Measurements from ENCODE around the gene TSPAN18. TPM values are rescaled to one million over a fixed set of nuclear protein-coding genes. Genes with fewer than 3 reads are reported as not detected.

Gene TSPAN18
- total RNA-seq, 4 donors from 2014 or later: 2.1 to 9.1 (median 2.5) TPM

DNA sequence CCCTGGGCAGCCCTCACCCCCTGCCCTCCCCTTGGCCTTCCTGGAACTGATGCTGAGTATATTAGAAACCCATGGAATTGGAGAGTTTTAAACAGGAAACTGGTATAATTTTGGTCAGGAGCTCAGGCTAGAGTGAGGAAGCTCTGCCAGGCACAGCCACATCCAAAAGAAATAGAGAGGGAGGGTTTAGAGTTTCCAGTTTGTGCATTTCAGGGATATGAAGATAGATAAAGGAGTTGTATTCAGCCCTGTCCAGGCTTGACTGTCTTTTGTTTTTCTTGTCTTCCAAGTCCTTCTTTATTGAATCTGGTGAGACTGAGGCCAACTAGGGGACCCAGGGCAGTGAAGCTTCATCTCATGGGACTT is 71.8 kb downstream of the TSPAN18 start:
- in situ Hi-C loops (cut with MboI; ENCODE audit: low sequenced_read_pairs in 4 of 4) (no loop called here), intact Hi-C loops (cut with DNase I; ENCODE audit: low total_unique reads) (no loop called here)
- no peak for ATAC-seq
- Histone ChIP-seq H3K9me3 (no peaks in the 10 kb centered on the region), H3K27me3 (peaks cover 0 to 8% (median 5%) of the 10 kb centered on the region in 3 donors), H3K36me3 (no peaks in the 10 kb centered on the region), H3K27ac (no peak overlapping the region), H3K4me1 (no peaks in the 10 kb centered on the region), H3K4me3 (no peak overlapping the region)
- no peak for DNase-seq
- TF ChIP-seq CTCF (IDR thresholded peaks at IDR 0.05 in 4 of 5, conservative IDR thresholded peaks at IDR 0.05 in 1 of 5): no peak
- TF ChIP-seq POLR2A (IDR thresholded peaks at IDR 0.05): no peak

DNA sequence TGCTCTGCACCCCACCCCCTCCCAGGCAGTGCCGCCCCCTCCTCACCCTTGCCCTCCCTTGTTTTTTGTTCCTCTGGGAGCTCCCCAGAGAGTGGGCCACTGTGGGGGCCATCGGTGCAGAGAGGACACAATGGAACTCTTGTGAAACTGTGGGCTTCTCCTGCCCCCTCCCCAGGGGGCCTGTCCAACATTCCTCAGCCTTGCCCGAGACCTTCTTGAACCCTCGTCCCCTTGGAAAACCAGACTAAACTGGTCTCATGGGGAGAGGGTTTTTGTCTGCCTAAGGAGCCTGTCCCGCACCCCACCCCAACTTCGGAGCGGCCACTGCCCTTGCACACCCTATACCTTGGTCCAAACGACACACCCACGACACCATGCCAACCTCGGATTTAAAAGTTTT is 72.2 kb downstream of the TSPAN18 start:
- H3K9me3 ChIP-seq: no peaks in the 10 kb centered on the region
- peaks cover 2 to 8% (median 5%) of the 10 kb centered on the region in 3 donors for H3K27me3 ChIP-seq
- H3K36me3 ChIP-seq: no peaks in the 10 kb centered on the region
- no peak for ATAC-seq
- no peak for TF ChIP-seq POLR2A (IDR thresholded peaks at IDR 0.05)
- no peak for TF ChIP-seq CTCF (IDR thresholded peaks at IDR 0.05 in 4 of 5, conservative IDR thresholded peaks at IDR 0.05 in 1 of 5)
- no peak for DNase-seq
- in situ Hi-C loops (cut with MboI; ENCODE audit: low sequenced_read_pairs in 4 of 4): no loop called here
- H3K4me1 ChIP-seq: no peaks in the 10 kb centered on the region
- H3K4me3 ChIP-seq: no peak overlapping the region
- H3K27ac ChIP-seq: no peak overlapping the region
- intact Hi-C loops (cut with DNase I; ENCODE audit: low total_unique reads): no loop called here

- H3K27ac ChIP-seq: no peak overlapping the region
- no peaks in the 10 kb centered on the region for H3K9me3 ChIP-seq
- H3K4me1 ChIP-seq: no peaks in the 10 kb centered on the region
- ATAC-seq (no peak), DNase-seq (no peak)
- in situ Hi-C loops (cut with MboI; ENCODE audit: low sequenced_read_pairs in 4 of 4) (no loop called here), intact Hi-C loops (cut with DNase I; ENCODE audit: low total_unique reads) (no loop called here)
- H3K4me3 ChIP-seq: no peak overlapping the region
- H3K27me3 ChIP-seq: peaks cover 5 to 8% (median 8%) of the 10 kb centered on the region in 3 donors
- no peaks in the 10 kb centered on the region for H3K36me3 ChIP-seq
- TF ChIP-seq POLR2A (IDR thresholded peaks at IDR 0.05): no peak
- no peak for TF ChIP-seq CTCF (IDR thresholded peaks at IDR 0.05 in 4 of 5, conservative IDR thresholded peaks at IDR 0.05 in 1 of 5)
Measured at GRCh38 chr11:44802347-44802746, 75.6 kb downstream of the TSPAN18 start.

- TF ChIP-seq CTCF (IDR thresholded peaks at IDR 0.05 in 4 of 5, conservative IDR thresholded peaks at IDR 0.05 in 1 of 5) (no peak), POLR2A (IDR thresholded peaks at IDR 0.05) (no peak)
- Histone ChIP-seq H3K27ac (no peak overlapping the region), H3K27me3 (peaks cover 5 to 8% (median 8%) of the 10 kb centered on the region in 3 donors), H3K4me1 (no peaks in the 10 kb centered on the region), H3K4me3 (no peak overlapping the region), H3K9me3 (no peaks in the 10 kb centered on the region), H3K36me3 (no peaks in the 10 kb centered on the region)
- DNase-seq (no peak), ATAC-seq (no peak)
- in situ Hi-C loops (cut with MboI; ENCODE audit: low sequenced_read_pairs in 4 of 4) (no loop called here), intact Hi-C loops (cut with DNase I; ENCODE audit: low total_unique reads) (no loop called here)
Measured at GRCh38 chr11:44803009-44803408, 76.2 kb downstream of the TSPAN18 start.

Data from gastrocnemius medialis (tissue), 4 donors.